Uterus (tissue), 4 donors: Measurements from ENCODE around the gene LRCH2. TPM values are rescaled to one million over a fixed set of nuclear protein-coding genes. Genes with fewer than 3 reads are reported as not detected.
"Not testable (repeated sequence)": the region's sequence is repeated elsewhere in the genome, so short reads cannot be mapped to it uniquely, and the experiment has no call there.

Experiments used
- DNase-seq, 2 donors: peaks; one replicate each; pipeline ENCODE4 v3.0.0-alpha.2; 2019 to 2020
- H3K27ac ChIP-seq, 2 donors: fragments of 200-600 bp; sonication (generic); 1 replicate in 1 of 2; 2 replicates in 1 of 2; pipeline ENCODE4 v1.5.1; 2016 to 2018
- H3K27me3 ChIP-seq, 2 donors: fragments of 200-600 bp; sonication (generic); one replicate each; pipeline ENCODE4 v1.5.1; 2018 to 2019; ENCODE audit warnings: control low read depth in 1 of 2
- H3K36me3 ChIP-seq, 2 donors: fragments of 200-600 bp; sonication (generic); one replicate each; pipeline ENCODE4 v1.5.1; 2019; ENCODE audit warnings: control low read depth in 1 of 2
- H3K4me1 ChIP-seq, 2 donors: fragments of 200-600 bp; sonication (generic); one replicate each; pipeline ENCODE4 v1.5.1; 2018 to 2019; ENCODE audit warnings: control low read depth in 1 of 2
- H3K4me3 ChIP-seq, 2 donors: fragments of 200-600 bp; sonication (generic); 1 replicate in 1 of 2; 2 replicates in 1 of 2; pipeline ENCODE4 v1.5.1; 2018 to 2019; ENCODE audit warnings: mild to moderate bottlenecking in 1 of 2
- H3K9me3 ChIP-seq, 2 donors: fragments of 200-600 bp; sonication (generic); one replicate each; pipeline ENCODE4 v1.5.1; 2019; ENCODE audit warnings: control low read depth in 1 of 2
- POLR2A ChIP-seq, 2 donors: fragments of 450-650 bp; IDR thresholded peaks; one replicate each; pipeline ENCODE4 v1.6.1; 2016; ENCODE audit warnings: antibody characterized with exemption in 2 of 2, mild to moderate bottlenecking in 1 of 2, moderate library complexity in 1 of 2
- intact Hi-C: fragments of 100-400 bp; cut with DNase I; formaldehyde crosslinking; loops from one replicate; pipeline ENCODE4 v1.15.1; 2023; ENCODE audit warnings: low total_unique reads
- total RNA-seq, 4 donors: library from RNA; depleted of rRNA in 3 of 4; stranded (reverse); fragments of >200 nt in 3 of 4; gene quantifications; one replicate each; pipeline versions ENCODE4 v1.1.0 to v1.2.4, GENCODE V29; 2014 to 2023
- TF ChIP-seq, protein P1 (sequence below), 4 experiments: fragments of 200-600 bp in 2 of 4; fragments of 450-650 bp in 2 of 4; sonication (generic) in 2 of 4; IDR thresholded peaks; one replicate each; pipeline ENCODE4 v1.5.1; 2016 to 2019; ENCODE audit warnings: antibody characterized with exemption in 4 of 4, mild to moderate bottlenecking in 2 of 4, moderate library complexity in 1 of 4
- donor health status: DM: yes; HTN: yes; CAD: no.

The LRCH2 gene
- total RNA-seq, 4 donors from 2014 or later, result 3.3 to 23.3 (median 15.9) TPM

DNA sequence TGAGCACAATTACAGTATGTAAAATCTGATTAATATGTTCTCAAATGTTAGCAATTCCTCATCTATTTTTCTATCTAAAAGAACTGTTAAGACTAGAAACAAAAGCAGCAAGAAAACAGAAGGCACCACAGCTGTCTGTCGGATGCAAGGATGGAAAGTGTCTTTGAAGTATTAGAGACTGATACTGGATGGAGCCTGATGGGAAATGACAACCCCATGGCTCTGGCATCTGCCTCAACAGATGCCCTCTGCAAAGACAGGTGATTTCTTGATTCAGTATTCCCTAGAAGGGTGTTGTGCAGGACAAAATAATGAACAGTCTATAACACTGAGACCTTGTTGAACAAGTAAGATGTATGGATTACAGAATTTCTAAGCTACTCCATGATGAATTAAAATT lies 19.7 kb downstream of the LRCH2 start:
- Histone ChIP-seq H3K27me3 (no peaks in the 10 kb centered on the region), H3K36me3 (no peaks in the 10 kb centered on the region), H3K4me3 (no peak overlapping the region), H3K27ac (no peak overlapping the region), H3K4me1 (no peaks in the 10 kb centered on the region), H3K9me3 (no peaks in the 10 kb centered on the region)
- no peak for DNase-seq
- no peak for TF ChIP-seq POLR2A (IDR thresholded peaks at IDR 0.05)
- intact Hi-C loops, result no loop called here

DNA sequence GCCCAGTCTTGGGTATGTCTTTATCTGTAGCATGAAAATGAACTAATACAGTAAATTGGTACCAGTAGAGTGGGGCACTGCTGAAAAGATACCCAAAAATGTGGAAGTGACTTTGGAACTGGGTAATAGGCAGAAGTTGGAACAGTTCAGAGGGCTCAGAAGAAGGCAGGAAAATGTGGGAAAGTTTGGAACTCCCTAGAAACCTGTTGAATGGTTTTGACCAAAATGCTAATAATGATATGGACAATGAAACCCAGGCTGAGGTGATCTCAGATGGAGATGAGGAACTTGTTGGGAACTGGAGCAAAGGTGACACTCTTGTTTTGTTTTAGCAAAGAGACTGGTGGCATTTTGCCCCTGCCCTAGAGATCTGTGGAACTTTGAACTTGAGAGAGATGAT lies 24.3 kb downstream of the LRCH2 start:
- DNase-seq, H3K9me3 ChIP-seq, H3K27ac ChIP-seq, H3K36me3 ChIP-seq, intact Hi-C loops, H3K4me1 ChIP-seq, H3K27me3 ChIP-seq, H3K4me3 ChIP-seq: not testable (repeated sequence)

DNA sequence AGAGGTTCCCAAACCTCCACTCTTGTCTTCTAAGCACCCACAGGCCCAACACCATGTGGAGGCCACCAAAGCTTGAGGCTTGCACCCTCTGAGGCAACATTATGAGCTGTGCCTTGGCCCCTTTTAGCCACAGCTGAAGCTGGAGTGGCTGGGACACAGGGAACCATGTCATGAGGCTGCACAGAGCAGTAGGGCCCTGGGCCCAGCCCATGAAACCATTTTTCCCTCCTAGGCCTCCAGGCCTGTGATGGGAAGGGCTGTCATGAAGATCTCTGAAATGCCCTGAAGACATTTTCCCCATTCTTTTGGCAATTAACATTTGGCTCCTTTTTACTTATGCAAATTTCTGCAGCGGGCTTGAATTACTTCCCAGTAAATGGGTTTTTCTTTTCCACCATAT lies 29.9 kb downstream of the LRCH2 start:
- no peak for TF ChIP-seq POLR2A (IDR thresholded peaks at IDR 0.05)
- TF ChIP-seq, protein P1, sequence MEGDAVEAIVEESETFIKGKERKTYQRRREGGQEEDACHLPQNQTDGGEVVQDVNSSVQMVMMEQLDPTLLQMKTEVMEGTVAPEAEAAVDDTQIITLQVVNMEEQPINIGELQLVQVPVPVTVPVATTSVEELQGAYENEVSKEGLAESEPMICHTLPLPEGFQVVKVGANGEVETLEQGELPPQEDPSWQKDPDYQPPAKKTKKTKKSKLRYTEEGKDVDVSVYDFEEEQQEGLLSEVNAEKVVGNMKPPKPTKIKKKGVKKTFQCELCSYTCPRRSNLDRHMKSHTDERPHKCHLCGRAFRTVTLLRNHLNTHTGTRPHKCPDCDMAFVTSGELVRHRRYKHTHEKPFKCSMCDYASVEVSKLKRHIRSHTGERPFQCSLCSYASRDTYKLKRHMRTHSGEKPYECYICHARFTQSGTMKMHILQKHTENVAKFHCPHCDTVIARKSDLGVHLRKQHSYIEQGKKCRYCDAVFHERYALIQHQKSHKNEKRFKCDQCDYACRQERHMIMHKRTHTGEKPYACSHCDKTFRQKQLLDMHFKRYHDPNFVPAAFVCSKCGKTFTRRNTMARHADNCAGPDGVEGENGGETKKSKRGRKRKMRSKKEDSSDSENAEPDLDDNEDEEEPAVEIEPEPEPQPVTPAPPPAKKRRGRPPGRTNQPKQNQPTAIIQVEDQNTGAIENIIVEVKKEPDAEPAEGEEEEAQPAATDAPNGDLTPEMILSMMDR (IDR thresholded peaks at IDR 0.05), result no peak
- intact Hi-C loops, result no loop called here
- Histone ChIP-seq H3K9me3 (no peaks in the 10 kb centered on the region), H3K36me3 (no peaks in the 10 kb centered on the region), H3K27me3 (no peaks in the 10 kb centered on the region), H3K27ac (no peak overlapping the region), H3K4me1 (no peaks in the 10 kb centered on the region), H3K4me3 (no peak overlapping the region)
- DNase-seq, result no peak

GRCh38 chrX:115192244-115192700 lies 41.6 kb downstream of the LRCH2 start:
- Histone ChIP-seq H3K4me3 (no peak overlapping the region), H3K27me3 (no peaks in the 10 kb centered on the region), H3K9me3 (no peaks in the 10 kb centered on the region), H3K36me3 (no peaks in the 10 kb centered on the region), H3K4me1 (no peaks in the 10 kb centered on the region), H3K27ac (no peak overlapping the region)
- DNase-seq, result no peak
- intact Hi-C loops, result no loop called here
- TF ChIP-seq, protein P1 (IDR thresholded peaks at IDR 0.05), result no peak
- TF ChIP-seq POLR2A (IDR thresholded peaks at IDR 0.05), result no peak

DNA sequence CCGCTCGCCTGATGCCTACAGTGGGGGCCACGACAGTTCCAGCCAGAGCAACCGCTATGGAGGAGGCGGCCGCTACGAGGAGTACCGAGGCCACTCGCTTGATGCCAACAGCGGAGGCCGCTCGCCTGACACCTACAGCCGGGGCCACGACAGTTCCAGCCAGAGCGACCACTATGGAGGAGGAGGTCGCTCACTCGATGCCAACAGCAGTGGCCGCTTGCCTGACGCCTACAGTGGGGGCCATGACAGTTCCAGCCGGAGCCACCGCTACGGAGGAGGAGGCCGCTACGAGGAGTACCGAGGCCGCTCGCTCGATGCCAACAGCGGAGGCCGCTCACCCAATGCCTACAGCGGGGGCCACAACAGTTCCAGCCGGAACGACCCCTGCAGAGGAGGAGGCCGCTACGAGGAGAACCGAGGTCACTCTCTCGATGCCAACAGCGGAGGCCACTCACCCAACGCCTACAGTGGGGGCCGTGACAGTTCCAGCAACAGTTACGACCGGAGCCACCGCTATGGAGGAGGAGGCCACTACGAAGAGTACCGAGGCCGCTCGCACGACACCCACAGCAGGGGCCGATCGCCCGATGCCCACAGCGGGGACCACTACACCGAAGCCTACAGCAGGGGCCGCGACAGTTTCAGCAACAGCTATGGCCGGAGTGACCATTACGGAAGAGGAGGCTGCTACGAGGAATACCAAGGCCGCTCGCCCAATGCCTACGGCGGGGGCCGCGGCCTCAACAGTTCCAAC lies 42.2 kb downstream of the LRCH2 start:
- intact Hi-C loops, result no loop called here
- Histone ChIP-seq H3K36me3 (no peaks in the 10 kb centered on the region), H3K27ac (no peak overlapping the region), H3K9me3 (no peaks in the 10 kb centered on the region), H3K27me3 (no peaks in the 10 kb centered on the region), H3K4me1 (no peaks in the 10 kb centered on the region), H3K4me3 (no peak overlapping the region)
- TF ChIP-seq POLR2A (IDR thresholded peaks at IDR 0.05), result no peak
- TF ChIP-seq, protein P1 (IDR thresholded peaks at IDR 0.05), result no peak
- DNase-seq, result no peak

DNA sequence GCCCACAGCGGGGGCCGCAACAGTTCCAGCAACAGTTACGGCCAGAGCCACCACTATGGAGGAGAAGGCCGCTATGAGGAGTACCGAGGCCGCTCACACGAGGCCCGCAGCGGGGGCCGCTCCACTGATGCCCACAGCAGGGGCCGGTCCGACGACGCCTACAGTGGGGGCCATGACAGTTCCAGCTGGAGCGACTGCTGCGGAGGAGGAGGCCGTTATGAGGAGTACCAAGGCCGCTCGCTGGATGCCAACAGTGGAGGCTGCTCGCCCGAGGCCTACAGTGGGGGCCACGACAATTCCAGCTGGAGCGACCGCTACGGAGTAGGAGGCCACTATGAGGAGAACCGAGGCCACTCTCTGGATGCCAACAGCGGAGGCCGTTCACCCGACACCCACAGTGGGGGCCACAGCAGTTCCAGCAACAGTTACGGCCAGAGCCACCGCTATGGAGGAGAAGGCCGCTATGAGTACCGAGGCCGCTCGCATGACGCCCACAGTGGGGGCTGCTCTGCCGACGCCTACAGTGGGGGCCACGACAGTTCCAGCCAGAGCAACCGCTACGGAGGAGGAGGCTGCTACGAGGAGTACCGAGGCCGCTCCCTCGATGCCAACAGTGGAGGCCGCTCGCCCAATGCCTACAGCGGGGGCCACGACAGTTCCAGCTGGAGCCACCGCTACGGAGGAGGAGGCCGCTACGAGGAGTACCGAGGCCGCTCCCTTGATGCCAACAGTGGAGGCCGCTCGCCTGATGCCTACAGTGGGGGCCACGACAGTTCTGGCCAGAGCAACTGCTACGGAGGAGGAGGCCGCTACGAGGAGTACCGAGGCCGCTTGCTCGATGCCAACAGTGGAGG lies 43.0 kb downstream of the LRCH2 start:
- H3K4me3 ChIP-seq, result no peak overlapping the region

More for the DNA sequence above, 43.0 kb downstream of the LRCH2 start:
- Histone ChIP-seq H3K27ac (no peak overlapping the region), H3K36me3 (no peaks in the 10 kb centered on the region), H3K9me3 (no peaks in the 10 kb centered on the region), H3K4me1 (no peaks in the 10 kb centered on the region), H3K27me3 (no peaks in the 10 kb centered on the region)
- intact Hi-C loops, result no loop called here
- TF ChIP-seq, protein P1 (IDR thresholded peaks at IDR 0.05), result no peak
- no peak for TF ChIP-seq POLR2A (IDR thresholded peaks at IDR 0.05)
- no peak for DNase-seq
